Measurements from ENCODE around the gene CPT1C.
A peak's percentile ranks its signal among the peaks of the same experiment; 100 is the strongest.

CPT1C gene

DNA sequence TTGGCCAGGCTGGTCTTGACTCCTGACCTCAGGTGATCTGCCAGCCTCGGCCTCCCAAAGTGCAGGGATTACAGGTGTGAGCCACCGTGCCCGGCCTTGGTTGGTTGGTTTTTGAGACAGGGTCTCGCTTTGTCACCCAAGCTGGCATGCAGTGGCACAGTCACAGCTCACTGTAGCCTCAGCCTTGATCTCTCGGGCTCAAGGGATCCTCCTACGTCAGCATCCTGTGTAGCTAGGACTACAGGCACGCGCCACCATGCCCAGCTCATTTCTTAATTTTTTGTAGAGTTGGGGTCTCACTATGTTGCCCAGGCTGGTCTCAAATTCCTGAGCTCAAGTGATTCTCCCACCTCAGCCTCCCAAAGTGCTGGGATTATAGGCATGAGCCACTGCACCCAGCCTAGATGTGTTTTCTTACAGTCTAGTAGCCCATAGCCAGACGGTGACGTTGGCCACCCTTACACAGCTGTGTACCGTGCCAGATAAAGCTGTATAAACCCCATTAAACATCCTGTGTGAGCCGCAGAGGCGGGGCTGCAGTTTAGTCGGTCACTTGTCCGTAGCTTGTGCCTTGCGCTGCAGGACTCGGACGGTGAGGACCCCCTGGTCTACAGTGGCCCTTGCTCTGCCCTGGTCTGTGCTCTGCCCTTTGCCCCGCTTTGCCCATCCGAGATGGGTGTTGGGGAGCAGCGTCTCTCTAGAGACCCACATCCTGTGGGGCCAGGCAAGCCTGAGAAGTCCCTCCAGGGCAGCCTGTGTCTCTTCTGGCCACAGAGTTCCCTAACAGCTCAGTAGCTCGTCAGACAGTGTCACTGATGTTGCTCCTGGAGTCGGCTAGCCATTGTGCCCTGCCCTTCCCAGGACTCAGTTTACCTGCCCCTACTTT lies 35.1 kb upstream of the CPT1C start:
- Histone ChIP-seq H3K9me3 (ENCODE audit: insufficient read depth, low read depth, low read length) (peaks cover 8% of the 10 kb centered on the region), H4K91ac (ENCODE audit: low read depth, low read length) (no peak overlapping the region), H2BK12ac (ENCODE audit: low read length) (no peak overlapping the region), H3K9ac (ENCODE audit: low read length) (no peak overlapping the region), H4K8ac (ENCODE audit: low read depth, low read length) (no peak overlapping the region), H3K36me3 (ENCODE audit: control insufficient read depth in 1 of 2, insufficient read depth in 2 of 2, low read length in 2 of 2) (peaks cover 95 to 97% of the 10 kb centered on the region in 2 experiments), H3K79me2 (ENCODE audit: control insufficient read depth, insufficient read depth, low read length, poor library complexity) (no peaks in the 10 kb centered on the region), H3K4me1 (ENCODE audit: control insufficient read depth in 1 of 2, insufficient read depth in 2 of 2, low read length in 2 of 2) (no peaks in the 10 kb centered on the region), H2BK120ac (ENCODE audit: insufficient read depth, low read length, poor library complexity) (no peak overlapping the region), H3K27ac (ENCODE audit: low read depth, low read length) (no peak overlapping the region), H4K12ac (ENCODE audit: low read depth, low read length) (no peak overlapping the region), H2AFZ (ENCODE audit: insufficient read depth, low read length, poor library complexity) (no peak overlapping the region), H3K4me3 (ENCODE audit: low read depth, low read length) (no peak overlapping the region), H2BK5ac (ENCODE audit: low read depth, low read length, poor library complexity) (no peak overlapping the region), H3K27me3 (ENCODE audit: insufficient read depth, low read length) (no peaks in the 10 kb centered on the region), H3K4me2 (ENCODE audit: low read length) (no peak overlapping the region), H3K14ac (ENCODE audit: low read length) (no peak overlapping the region), H3K79me1 (ENCODE audit: low read length) (no peaks in the 10 kb centered on the region), H2AK5ac (ENCODE audit: low read length) (no peak overlapping the region), H3K23ac (ENCODE audit: low read length) (no peak overlapping the region), H3K4ac (ENCODE audit: low read depth, low read length) (no peak overlapping the region), H3K18ac (ENCODE audit: low read length) (no peak overlapping the region)
- DNase-seq: no peak
- no CpG with 5 or more reads among the region's 23 CpGs for WGBS (ENCODE audit: extremely low coverage, insufficient coverage, insufficient read length)

DNA sequence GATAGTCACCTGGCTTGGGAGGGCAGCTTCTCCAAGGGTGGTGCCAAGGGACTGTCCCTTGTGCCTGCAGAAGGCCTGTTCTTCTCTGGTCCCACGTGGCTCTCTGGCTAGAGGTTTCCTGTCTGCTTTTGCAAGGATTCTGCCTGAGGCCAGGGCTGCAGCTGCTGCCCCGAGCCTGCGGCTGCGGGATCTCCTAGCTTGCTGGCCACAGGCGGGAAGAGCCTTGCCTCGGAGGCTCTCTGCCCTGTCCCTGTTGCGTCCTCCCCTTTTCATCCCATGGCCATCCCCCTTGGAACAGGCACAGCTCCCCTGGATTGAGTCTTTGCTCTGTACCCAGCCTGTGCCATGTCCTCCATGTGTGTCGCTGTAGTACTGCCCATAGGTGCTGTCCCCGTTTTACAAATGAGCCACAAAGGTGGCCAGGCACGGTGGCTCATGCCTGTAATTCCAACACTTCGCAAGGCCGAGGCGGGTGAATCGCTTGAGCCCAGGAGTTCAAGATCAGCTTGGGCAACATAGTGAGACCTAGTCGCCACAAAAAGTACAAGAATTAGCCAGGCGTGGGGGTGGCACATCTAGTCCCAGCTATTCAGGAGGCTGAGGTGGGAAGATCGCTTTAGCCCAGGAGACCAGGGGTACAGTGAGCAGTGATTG lies 34.3 kb upstream of the CPT1C start:
- H3K79me2 ChIP-seq (ENCODE audit: control insufficient read depth, insufficient read depth, low read length, poor library complexity): no peaks in the 10 kb centered on the region
- no peak overlapping the region for H2AFZ ChIP-seq (ENCODE audit: insufficient read depth, low read length, poor library complexity)
- WGBS (ENCODE audit: extremely low coverage, insufficient coverage, insufficient read length): no CpG with 5 or more reads among the region's 17 CpGs
- no peak overlapping the region for H2AK5ac ChIP-seq (ENCODE audit: low read length)
- no peak overlapping the region for H2BK12ac ChIP-seq (ENCODE audit: low read length)
- no peak overlapping the region for H2BK120ac ChIP-seq (ENCODE audit: insufficient read depth, low read length, poor library complexity)
- no peak overlapping the region for H3K4me3 ChIP-seq (ENCODE audit: low read depth, low read length)
- no peak overlapping the region for H4K12ac ChIP-seq (ENCODE audit: low read depth, low read length)
- no peak overlapping the region for H3K9ac ChIP-seq (ENCODE audit: low read length)
- no peak overlapping the region for H4K8ac ChIP-seq (ENCODE audit: low read depth, low read length)
- H4K91ac ChIP-seq (ENCODE audit: low read depth, low read length): no peak overlapping the region
- no peaks in the 10 kb centered on the region for H3K27me3 ChIP-seq (ENCODE audit: insufficient read depth, low read length)
- no peak overlapping the region for H2BK5ac ChIP-seq (ENCODE audit: low read depth, low read length, poor library complexity)
- no peaks in the 10 kb centered on the region for H3K4me1 ChIP-seq (ENCODE audit: control insufficient read depth in 1 of 2, insufficient read depth in 2 of 2, low read length in 2 of 2)
- H3K36me3 ChIP-seq (ENCODE audit: control insufficient read depth in 1 of 2, insufficient read depth in 2 of 2, low read length in 2 of 2): peaks cover 94 to 97% of the 10 kb centered on the region in 2 experiments
- no peaks in the 10 kb centered on the region for H3K79me1 ChIP-seq (ENCODE audit: low read length)
- DNase-seq: peak; percentile 90
- H3K4me2 ChIP-seq (ENCODE audit: low read length): no peak overlapping the region
- H3K18ac ChIP-seq (ENCODE audit: low read length): no peak overlapping the region
- H3K4ac ChIP-seq (ENCODE audit: low read depth, low read length): no peak overlapping the region
- H3K27ac ChIP-seq (ENCODE audit: low read depth, low read length): no peak overlapping the region
- peaks cover 8% of the 10 kb centered on the region for H3K9me3 ChIP-seq (ENCODE audit: insufficient read depth, low read depth, low read length)
- H3K14ac ChIP-seq (ENCODE audit: low read length): no peak overlapping the region
- no peak overlapping the region for H3K23ac ChIP-seq (ENCODE audit: low read length)

DNA sequence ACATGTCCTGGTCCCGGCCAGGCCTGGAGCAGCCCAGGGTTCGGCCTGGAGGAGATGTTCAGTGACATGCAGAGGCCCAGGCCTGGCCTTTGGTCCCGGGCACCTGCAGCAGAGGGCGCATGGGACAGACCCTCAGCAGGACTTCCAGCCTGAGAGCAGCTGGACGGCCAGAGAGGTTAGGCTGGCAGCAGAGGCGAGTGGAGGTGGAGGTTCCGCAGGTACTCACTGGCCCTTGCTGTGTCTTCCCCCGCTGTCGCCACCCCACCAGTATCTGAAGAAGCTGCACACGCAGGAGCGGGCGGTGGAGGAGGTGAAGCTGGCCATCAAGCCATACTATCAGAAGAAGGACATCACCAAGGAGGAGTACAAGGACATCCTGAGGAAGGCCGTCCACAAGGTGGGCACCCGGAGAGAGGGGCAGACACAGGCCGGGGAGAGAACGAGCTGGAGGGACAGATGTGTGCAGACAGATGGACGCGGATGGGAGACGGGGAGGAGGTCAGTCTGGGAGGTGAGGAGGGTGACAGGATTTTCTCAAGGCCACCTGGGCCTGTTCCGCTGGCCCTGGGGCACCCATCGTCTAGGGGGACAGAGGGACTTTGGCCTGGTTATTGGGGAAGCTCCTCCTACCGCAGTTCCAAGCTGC lies 33.3 kb upstream of the CPT1C start:
- DNase-seq: no peak
- no CpG with 5 or more reads among the region's 22 CpGs for WGBS (ENCODE audit: extremely low coverage, insufficient coverage, insufficient read length)
- no peak overlapping the region for H4K12ac ChIP-seq (ENCODE audit: low read depth, low read length)
- H3K4me1 ChIP-seq (ENCODE audit: control insufficient read depth in 1 of 2, insufficient read depth in 2 of 2, low read length in 2 of 2): no peaks in the 10 kb centered on the region
- H3K4me3 ChIP-seq (ENCODE audit: low read depth, low read length): no peak overlapping the region
- H3K27me3 ChIP-seq (ENCODE audit: insufficient read depth, low read length): no peaks in the 10 kb centered on the region
- H3K9me3 ChIP-seq (ENCODE audit: insufficient read depth, low read depth, low read length): peaks cover 8% of the 10 kb centered on the region
- no peak overlapping the region for H3K4me2 ChIP-seq (ENCODE audit: low read length)
- no peak overlapping the region for H3K18ac ChIP-seq (ENCODE audit: low read length)
- H3K4ac ChIP-seq (ENCODE audit: low read depth, low read length): no peak overlapping the region
- peaks cover 94 to 97% of the 10 kb centered on the region in 2 experiments for H3K36me3 ChIP-seq (ENCODE audit: control insufficient read depth in 1 of 2, insufficient read depth in 2 of 2, low read length in 2 of 2)
- no peak overlapping the region for H3K9ac ChIP-seq (ENCODE audit: low read length)
- H2AK5ac ChIP-seq (ENCODE audit: low read length): no peak overlapping the region
- no peaks in the 10 kb centered on the region for H3K79me1 ChIP-seq (ENCODE audit: low read length)
- no peak overlapping the region for H4K91ac ChIP-seq (ENCODE audit: low read depth, low read length)
- no peak overlapping the region for H2AFZ ChIP-seq (ENCODE audit: insufficient read depth, low read length, poor library complexity)
- H4K8ac ChIP-seq (ENCODE audit: low read depth, low read length): no peak overlapping the region
- H3K14ac ChIP-seq (ENCODE audit: low read length): no peak overlapping the region
- H2BK12ac ChIP-seq (ENCODE audit: low read length): no peak overlapping the region
- H3K23ac ChIP-seq (ENCODE audit: low read length): no peak overlapping the region
- no peak overlapping the region for H2BK120ac ChIP-seq (ENCODE audit: insufficient read depth, low read length, poor library complexity)
- H3K79me2 ChIP-seq (ENCODE audit: control insufficient read depth, insufficient read depth, low read length, poor library complexity): no peaks in the 10 kb centered on the region
- H3K27ac ChIP-seq (ENCODE audit: low read depth, low read length): no peak overlapping the region
- no peak overlapping the region for H2BK5ac ChIP-seq (ENCODE audit: low read depth, low read length, poor library complexity)

DNA sequence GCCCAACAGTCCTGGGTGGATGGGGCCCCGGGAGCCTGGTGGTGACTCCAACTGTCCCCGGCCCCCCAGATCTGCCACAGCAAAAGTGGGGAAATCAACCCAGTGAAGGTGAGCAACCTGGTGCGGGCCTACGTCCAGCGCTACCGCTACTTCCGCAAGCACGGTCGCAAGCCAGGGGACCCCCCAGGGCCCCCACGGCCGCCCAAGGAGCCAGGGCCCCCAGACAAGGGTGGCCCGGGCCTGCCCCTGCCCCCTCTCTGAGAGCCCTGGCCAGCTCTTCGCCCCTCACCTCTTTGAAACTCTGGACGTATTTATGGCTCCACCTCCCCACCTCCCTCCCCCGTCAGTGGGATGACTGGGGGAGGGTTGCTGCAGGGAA lies 32.8 kb upstream of the CPT1C start:
- no CpG with 5 or more reads among the region's 15 CpGs for WGBS (ENCODE audit: extremely low coverage, insufficient coverage, insufficient read length)
- Histone ChIP-seq H3K79me1 (ENCODE audit: low read length) (no peaks in the 10 kb centered on the region), H3K23ac (ENCODE audit: low read length) (no peak overlapping the region), H2AK5ac (ENCODE audit: low read length) (no peak overlapping the region), H3K27me3 (ENCODE audit: insufficient read depth, low read length) (no peaks in the 10 kb centered on the region), H4K8ac (ENCODE audit: low read depth, low read length) (no peak overlapping the region), H2BK120ac (ENCODE audit: insufficient read depth, low read length, poor library complexity) (no peak overlapping the region), H3K4me1 (ENCODE audit: control insufficient read depth in 1 of 2, insufficient read depth in 2 of 2, low read length in 2 of 2) (no peaks in the 10 kb centered on the region), H3K4ac (ENCODE audit: low read depth, low read length) (no peak overlapping the region), H3K79me2 (ENCODE audit: control insufficient read depth, insufficient read depth, low read length, poor library complexity) (no peaks in the 10 kb centered on the region), H4K91ac (ENCODE audit: low read depth, low read length) (no peak overlapping the region), H2AFZ (ENCODE audit: insufficient read depth, low read length, poor library complexity) (no peak overlapping the region), H3K27ac (ENCODE audit: low read depth, low read length) (no peak overlapping the region), H2BK12ac (ENCODE audit: low read length) (no peak overlapping the region), H4K12ac (ENCODE audit: low read depth, low read length) (no peak overlapping the region), H3K4me3 (ENCODE audit: low read depth, low read length) (no peak overlapping the region), H3K9ac (ENCODE audit: low read length) (no peak overlapping the region), H3K18ac (ENCODE audit: low read length) (no peak overlapping the region), H3K9me3 (ENCODE audit: insufficient read depth, low read depth, low read length) (peaks cover 8% of the 10 kb centered on the region), H3K14ac (ENCODE audit: low read length) (no peak overlapping the region), H3K36me3 (ENCODE audit: control insufficient read depth in 1 of 2, insufficient read depth in 2 of 2, low read length in 2 of 2) (peaks cover 94 to 97% of the 10 kb centered on the region in 2 experiments), H3K4me2 (ENCODE audit: low read length) (no peak overlapping the region), H2BK5ac (ENCODE audit: low read depth, low read length, poor library complexity) (no peak overlapping the region)
- no peak for DNase-seq
